NCI-H1436 treated with DMSO at 0.1 percent for 48 hours (cell line): ENCODE measurements around the gene RAD51B.

Experiments
- DNase-seq: peaks from one replicate; lab custom pipeline; 2025; lab: John Stamatoyannopoulos, UW

Gene RAD51B

GRCh38 chr14:68599896-68600610 is 780.5 kb downstream of the RAD51B start:
- DNase-seq: no peak

- no peak for DNase-seq
Measured at GRCh38 chr14:68602507-68602906, 782.9 kb downstream of the RAD51B start.

- DNase-seq: no peak
Measured at GRCh38 chr14:68603533-68604360, 784.2 kb downstream of the RAD51B start.

GRCh38 chr14:68604361-68604730 is 784.8 kb downstream of the RAD51B start:
- no peak for DNase-seq

GRCh38 chr14:68604822-68605221 is 785.2 kb downstream of the RAD51B start:
- DNase-seq: no peak

GRCh38 chr14:68606176-68606575 is 786.6 kb downstream of the RAD51B start:
- DNase-seq: no peak

GRCh38 chr14:68606644-68607043 is 787.1 kb downstream of the RAD51B start:
- DNase-seq: no peak

- DNase-seq: no peak
Measured at GRCh38 chr14:68607081-68607866, 787.7 kb downstream of the RAD51B start.

- DNase-seq: no peak
Measured at GRCh38 chr14:68607867-68608573, 788.4 kb downstream of the RAD51B start.

- no peak for DNase-seq
Measured at GRCh38 chr14:68608574-68608962, 789.0 kb downstream of the RAD51B start.

GRCh38 chr14:68609012-68609411 is 789.4 kb downstream of the RAD51B start:
- no peak for DNase-seq

- no peak for DNase-seq
Measured at GRCh38 chr14:68610251-68610793, 790.7 kb downstream of the RAD51B start.

GRCh38 chr14:68611599-68611998 is 792.0 kb downstream of the RAD51B start:
- no peak for DNase-seq

GRCh38 chr14:68612049-68612448 is 792.5 kb downstream of the RAD51B start:
- no peak for DNase-seq

- no peak for DNase-seq
Measured at GRCh38 chr14:68616221-68616902, 796.8 kb downstream of the RAD51B start.

GRCh38 chr14:68619790-68620574 is 800.4 kb downstream of the RAD51B start:
- no peak for DNase-seq

- no peak for DNase-seq
Measured at GRCh38 chr14:68621400-68622365, 802.1 kb downstream of the RAD51B start.

GRCh38 chr14:68622856-68623255 is 803.3 kb downstream of the RAD51B start:
- no peak for DNase-seq

- DNase-seq: no peak
Measured at GRCh38 chr14:68623307-68623706, 803.7 kb downstream of the RAD51B start.
